GM10847 (cell line): Measurements from ENCODE around the gene PDE4C.

Experiments used
- POLR2A ChIP-seq: IDR thresholded peaks from 2 replicates; pipeline ENCODE4 v1.6.1; 2011; ENCODE audit not compliant: insufficient read length; ENCODE audit errors: extremely low read depth

Gene PDE4C

GRCh38 chr19:18225702-18226468 lies at the start of gene PDE4C:
TSS of gene PDE4C (minus strand) at chr19:18226438. CDS start at chr19:18226415, 23 bp downstream.
- TF ChIP-seq POLR2A: no peak

- TF ChIP-seq POLR2A: no peak
Measured at GRCh38 chr19:18274781-18275356, 48.6 kb upstream of the PDE4C start.

GRCh38 chr19:18274219-18274780 lies 48.1 kb upstream of the PDE4C start, which contains the start of gene IQCN:
TSS of gene IQCN (minus strand) at chr19:18274452. CDS start at chr19:18269478, 4,974 bp downstream.
- TF ChIP-seq POLR2A: no peak

GRCh38 chr19:18273561-18274218 lies 47.5 kb upstream of the PDE4C start:
- TF ChIP-seq POLR2A: no peak

- no peak for TF ChIP-seq POLR2A
Measured at GRCh38 chr19:18271433-18271841, 45.2 kb upstream of the PDE4C start.

- TF ChIP-seq POLR2A: no peak
Measured at GRCh38 chr19:18270326-18270725, 44.1 kb upstream of the PDE4C start.

- TF ChIP-seq POLR2A: no peak
Measured at GRCh38 chr19:18269070-18269723, 43.0 kb upstream of the PDE4C start.

GRCh38 chr19:18266771-18267686 lies 40.8 kb upstream of the PDE4C start:
- TF ChIP-seq POLR2A: no peak

- no peak for TF ChIP-seq POLR2A
Measured at GRCh38 chr19:18265582-18265981, 39.3 kb upstream of the PDE4C start.

GRCh38 chr19:18264971-18265540 lies 38.8 kb upstream of the PDE4C start:
- TF ChIP-seq POLR2A: no peak

- no peak for TF ChIP-seq POLR2A
Measured at GRCh38 chr19:18264137-18264854, 38.1 kb upstream of the PDE4C start.

- no peak for TF ChIP-seq POLR2A
Measured at GRCh38 chr19:18263324-18264136, 37.3 kb upstream of the PDE4C start.
